Testis (tissue), 2 donors: ENCODE results near the gene C4orf50.

ENCODE experiments used
- CTCF ChIP-seq, 3 experiments: fragments of 450-650 bp in 2 of 3; fragments of 200-600 bp in 1 of 3; sonication (generic) in 1 of 3; IDR thresholded peaks; one replicate each; pipeline ENCODE4 v1.5.1; 2016 to 2019; ENCODE audit warnings: antibody characterized with exemption in 3 of 3, mild to moderate bottlenecking in 2 of 3, moderate library complexity in 1 of 3
- POLR2A ChIP-seq: fragments of 450-650 bp; IDR thresholded peaks from one replicate; pipeline ENCODE4 v1.6.1; 2017; ENCODE audit warnings: antibody characterized with exemption, mild to moderate bottlenecking, moderate library complexity

- TF ChIP-seq CTCF (IDR thresholded peaks at IDR 0.05) (no peak), POLR2A (no peak)
These were observed 58.8 kb downstream of the C4orf50 start for GRCh38 chr4:5959211-5959982.
